ENCODE data around the gene NRL.

NRL gene

GRCh38 chr14:24103451-24103850 is 11.3 kb downstream of the NRL start:
- H3K36me3 ChIP-seq (ENCODE audit: insufficient read depth, low read length) = peaks cover 34% of the 10 kb centered on the region
- no peaks in the 10 kb centered on the region for H3K27me3 ChIP-seq (ENCODE audit: insufficient read depth, low read length)
- H3K9me2 ChIP-seq (ENCODE audit: low read depth, low read length) = no peaks in the 10 kb centered on the region
- peaks cover under 1% of the 10 kb centered on the region for H3K4me1 ChIP-seq (ENCODE audit: insufficient read depth, low read length, severe bottlenecking)
- H3K9ac ChIP-seq (ENCODE audit: low read length) = no peak overlapping the region
- no peak overlapping the region for H2AFZ ChIP-seq (ENCODE audit: low read length)
- H4K20me1 ChIP-seq (ENCODE audit: insufficient read depth, low read length) = no peaks in the 10 kb centered on the region
- H3K4me2 ChIP-seq (ENCODE audit: low read length) = no peak overlapping the region
- TF ChIP-seq EZH2 (IDR thresholded peaks at IDR 0.05; ENCODE audit: borderline replicate concordance, low read length) (no peak), CTCF (IDR thresholded peaks at IDR 0.05; ENCODE audit: low read length) (no peak)
- no peak overlapping the region for H3K27ac ChIP-seq (ENCODE audit: low read depth, low read length, poor library complexity, severe bottlenecking)
- no peaks in the 10 kb centered on the region for H3K9me3 ChIP-seq (ENCODE audit: low read length)
- no peaks in the 10 kb centered on the region; the same call in 1 of the 2 replicates for H3F3A ChIP-seq (ENCODE audit: insufficient read depth, low read length)
- H3K79me2 ChIP-seq (ENCODE audit: insufficient read depth, low read length) = no peaks in the 10 kb centered on the region
- no peak overlapping the region for H3K4me3 ChIP-seq (ENCODE audit: low read depth, low read length, poor library complexity, severe bottlenecking)

- no peak overlapping the region for H3K9ac ChIP-seq (ENCODE audit: low read length)
- H3K9me3 ChIP-seq (ENCODE audit: low read length) = no peaks in the 10 kb centered on the region
- H4K20me1 ChIP-seq (ENCODE audit: insufficient read depth, low read length) = no peaks in the 10 kb centered on the region
- peaks cover 34% of the 10 kb centered on the region for H3K36me3 ChIP-seq (ENCODE audit: insufficient read depth, low read length)
- no peaks in the 10 kb centered on the region for H3K4me1 ChIP-seq (ENCODE audit: insufficient read depth, low read length, severe bottlenecking)
- H3F3A ChIP-seq (ENCODE audit: insufficient read depth, low read length) = no peaks in the 10 kb centered on the region; the same call in 1 of the 2 replicates
- H3K27ac ChIP-seq (ENCODE audit: low read depth, low read length, poor library complexity, severe bottlenecking) = no peak overlapping the region
- no peak overlapping the region for H3K4me3 ChIP-seq (ENCODE audit: low read depth, low read length, poor library complexity, severe bottlenecking)
- no peak overlapping the region for H2AFZ ChIP-seq (ENCODE audit: low read length)
- no peaks in the 10 kb centered on the region for H3K79me2 ChIP-seq (ENCODE audit: insufficient read depth, low read length)
- no peaks in the 10 kb centered on the region for H3K9me2 ChIP-seq (ENCODE audit: low read depth, low read length)
- H3K27me3 ChIP-seq (ENCODE audit: insufficient read depth, low read length) = no peaks in the 10 kb centered on the region
- TF ChIP-seq EZH2 (IDR thresholded peaks at IDR 0.05; ENCODE audit: borderline replicate concordance, low read length) = no peak
- TF ChIP-seq CTCF (IDR thresholded peaks at IDR 0.05; ENCODE audit: low read length) = no peak
- no peak overlapping the region for H3K4me2 ChIP-seq (ENCODE audit: low read length)
Measured at GRCh38 chr14:24102357-24103048, 12.2 kb downstream of the NRL start.

- Histone ChIP-seq H3F3A (ENCODE audit: insufficient read depth, low read length) (no peaks in the 10 kb centered on the region; the same call in 1 of the 2 replicates), H3K36me3 (ENCODE audit: insufficient read depth, low read length) (peaks cover 34% of the 10 kb centered on the region), H3K9ac (ENCODE audit: low read length) (no peak overlapping the region), H3K79me2 (ENCODE audit: insufficient read depth, low read length) (no peaks in the 10 kb centered on the region), H3K4me1 (ENCODE audit: insufficient read depth, low read length, severe bottlenecking) (no peaks in the 10 kb centered on the region), H3K27me3 (ENCODE audit: insufficient read depth, low read length) (no peaks in the 10 kb centered on the region), H3K9me2 (ENCODE audit: low read depth, low read length) (no peaks in the 10 kb centered on the region), H3K27ac (ENCODE audit: low read depth, low read length, poor library complexity, severe bottlenecking) (no peak overlapping the region), H3K9me3 (ENCODE audit: low read length) (no peaks in the 10 kb centered on the region), H2AFZ (ENCODE audit: low read length) (no peak overlapping the region), H3K4me3 (ENCODE audit: low read depth, low read length, poor library complexity, severe bottlenecking) (no peak overlapping the region), H3K4me2 (ENCODE audit: low read length) (no peak overlapping the region), H4K20me1 (ENCODE audit: insufficient read depth, low read length) (no peaks in the 10 kb centered on the region)
- TF ChIP-seq CTCF (IDR thresholded peaks at IDR 0.05; ENCODE audit: low read length) (no peak), EZH2 (IDR thresholded peaks at IDR 0.05; ENCODE audit: borderline replicate concordance, low read length) (no peak)
Measured at GRCh38 chr14:24100982-24101494, 13.7 kb downstream of the NRL start.
